ENCODE data around the gene EFCAB6. TPM values are rescaled to one million over a fixed set of nuclear protein-coding genes. Genes with fewer than 3 reads are reported as not detected.

The EFCAB6 gene
- polyA plus RNA-seq, 2 of the 4 experiments (the other 2 are of a cell fraction) = 0.46 to 1.2 TPM

GRCh38 chr22:43772831-43773230, 39.3 kb downstream of the EFCAB6 start:
- TF ChIP-seq NR3C1 (IDR thresholded peaks at IDR 0.05) (no peak), ATOH8 (CRISPR knock-in tag; IDR thresholded peaks at IDR 0.05; ENCODE audit: low read depth) (no peak), MYC (IDR thresholded peaks at IDR 0.05; ENCODE audit: borderline replicate concordance, low read length) (no peak), ZSCAN20 (CRISPR knock-in tag; IDR thresholded peaks at IDR 0.05) (no peak), CBX8 (IDR thresholded peaks at IDR 0.05) (no peak), CBX2 (IDR thresholded peaks at IDR 0.05; ENCODE audit: borderline replicate concordance, low read depth) (no peak), RNF2 (IDR thresholded peaks at IDR 0.05; ENCODE audit: borderline replicate concordance, low read depth) (no peak), HOXB5 (CRISPR knock-in tag; IDR thresholded peaks at IDR 0.05) (no peak), JUN (IDR thresholded peaks at IDR 0.05) (no peak), GATA3 (IDR thresholded peaks at IDR 0.05; ENCODE audit: borderline replicate concordance) (no peak), HDAC2 (IDR thresholded peaks at IDR 0.05) (no peak), KDM1A (IDR thresholded peaks at IDR 0.05; ENCODE audit: low read depth) (no peak), SREBF2 (IDR thresholded peaks at IDR 0.05) (no peak), RFX5 (IDR thresholded peaks at IDR 0.05) (no peak), POLR2A (IDR thresholded peaks at IDR 0.05; ENCODE audit: low read length) (no peak), NPAS2 (CRISPR knock-in tag; IDR thresholded peaks at IDR 0.05; ENCODE audit: borderline replicate concordance) (no peak), EP300 (IDR thresholded peaks at IDR 0.05) (no peak)
- TF ChIP-seq, protein P1, sequence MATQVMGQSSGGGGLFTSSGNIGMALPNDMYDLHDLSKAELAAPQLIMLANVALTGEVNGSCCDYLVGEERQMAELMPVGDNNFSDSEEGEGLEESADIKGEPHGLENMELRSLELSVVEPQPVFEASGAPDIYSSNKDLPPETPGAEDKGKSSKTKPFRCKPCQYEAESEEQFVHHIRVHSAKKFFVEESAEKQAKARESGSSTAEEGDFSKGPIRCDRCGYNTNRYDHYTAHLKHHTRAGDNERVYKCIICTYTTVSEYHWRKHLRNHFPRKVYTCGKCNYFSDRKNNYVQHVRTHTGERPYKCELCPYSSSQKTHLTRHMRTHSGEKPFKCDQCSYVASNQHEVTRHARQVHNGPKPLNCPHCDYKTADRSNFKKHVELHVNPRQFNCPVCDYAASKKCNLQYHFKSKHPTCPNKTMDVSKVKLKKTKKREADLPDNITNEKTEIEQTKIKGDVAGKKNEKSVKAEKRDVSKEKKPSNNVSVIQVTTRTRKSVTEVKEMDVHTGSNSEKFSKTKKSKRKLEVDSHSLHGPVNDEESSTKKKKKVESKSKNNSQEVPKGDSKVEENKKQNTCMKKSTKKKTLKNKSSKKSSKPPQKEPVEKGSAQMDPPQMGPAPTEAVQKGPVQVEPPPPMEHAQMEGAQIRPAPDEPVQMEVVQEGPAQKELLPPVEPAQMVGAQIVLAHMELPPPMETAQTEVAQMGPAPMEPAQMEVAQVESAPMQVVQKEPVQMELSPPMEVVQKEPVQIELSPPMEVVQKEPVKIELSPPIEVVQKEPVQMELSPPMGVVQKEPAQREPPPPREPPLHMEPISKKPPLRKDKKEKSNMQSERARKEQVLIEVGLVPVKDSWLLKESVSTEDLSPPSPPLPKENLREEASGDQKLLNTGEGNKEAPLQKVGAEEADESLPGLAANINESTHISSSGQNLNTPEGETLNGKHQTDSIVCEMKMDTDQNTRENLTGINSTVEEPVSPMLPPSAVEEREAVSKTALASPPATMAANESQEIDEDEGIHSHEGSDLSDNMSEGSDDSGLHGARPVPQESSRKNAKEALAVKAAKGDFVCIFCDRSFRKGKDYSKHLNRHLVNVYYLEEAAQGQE (IDR thresholded peaks at IDR 0.05) = no peak
- TF ChIP-seq, protein P2, sequence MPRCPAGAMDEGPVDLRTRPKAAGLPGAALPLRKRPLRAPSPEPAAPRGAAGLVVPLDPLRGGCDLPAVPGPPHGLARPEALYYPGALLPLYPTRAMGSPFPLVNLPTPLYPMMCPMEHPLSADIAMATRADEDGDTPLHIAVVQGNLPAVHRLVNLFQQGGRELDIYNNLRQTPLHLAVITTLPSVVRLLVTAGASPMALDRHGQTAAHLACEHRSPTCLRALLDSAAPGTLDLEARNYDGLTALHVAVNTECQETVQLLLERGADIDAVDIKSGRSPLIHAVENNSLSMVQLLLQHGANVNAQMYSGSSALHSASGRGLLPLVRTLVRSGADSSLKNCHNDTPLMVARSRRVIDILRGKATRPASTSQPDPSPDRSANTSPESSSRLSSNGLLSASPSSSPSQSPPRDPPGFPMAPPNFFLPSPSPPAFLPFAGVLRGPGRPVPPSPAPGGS (IDR thresholded peaks at IDR 0.05) = no peak
- TF ChIP-seq, protein P3, sequence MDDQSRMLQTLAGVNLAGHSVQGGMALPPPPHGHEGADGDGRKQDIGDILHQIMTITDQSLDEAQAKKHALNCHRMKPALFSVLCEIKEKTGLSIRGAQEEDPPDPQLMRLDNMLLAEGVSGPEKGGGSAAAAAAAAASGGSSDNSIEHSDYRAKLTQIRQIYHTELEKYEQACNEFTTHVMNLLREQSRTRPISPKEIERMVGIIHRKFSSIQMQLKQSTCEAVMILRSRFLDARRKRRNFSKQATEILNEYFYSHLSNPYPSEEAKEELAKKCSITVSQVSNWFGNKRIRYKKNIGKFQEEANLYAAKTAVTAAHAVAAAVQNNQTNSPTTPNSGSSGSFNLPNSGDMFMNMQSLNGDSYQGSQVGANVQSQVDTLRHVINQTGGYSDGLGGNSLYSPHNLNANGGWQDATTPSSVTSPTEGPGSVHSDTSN (IDR thresholded peaks at IDR 0.05) = no peak
- POLR2A ChIA-PET = no interaction called here
- H3K27ac ChIP-seq = no peak overlapping the region
- CTCF ChIA-PET = no interaction called here
- DNase-seq (ENCODE audit: low read depth in 1 of 2, low spot score in 1 of 2) = no peak
- FAIRE-seq = no peak
- no peak overlapping the region for H3K4me3 ChIP-seq
- 81% methylated on average over 6 of the region's 6 CpGs for WGBS (ENCODE audit: missing lambda C conversion rate)
- ATAC-seq = no peak
- H3K9me3 ChIP-seq = no peaks in the 10 kb centered on the region
- no peaks in the 10 kb centered on the region for H3K4me1 ChIP-seq
- no peak overlapping the region for H3K4me2 ChIP-seq

DNA sequence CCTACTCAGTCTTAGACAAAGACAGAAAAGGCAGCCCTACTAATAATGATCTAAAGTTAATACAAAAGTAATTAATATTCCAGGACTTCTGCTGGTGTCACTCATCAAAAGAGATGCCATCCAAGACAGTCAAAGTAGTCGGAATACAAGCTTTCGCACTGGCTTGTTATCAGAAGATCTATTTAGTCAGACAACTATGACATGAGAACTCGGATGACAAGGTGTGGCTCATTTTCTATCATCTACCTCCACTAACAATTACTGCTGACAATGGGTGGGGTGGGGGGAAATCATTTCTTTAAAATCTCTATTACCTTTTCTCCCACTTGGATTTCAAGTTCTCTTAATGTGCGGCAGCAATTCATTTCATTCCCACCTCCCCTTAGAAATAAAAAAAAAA, 56.7 kb downstream of the EFCAB6 start:
- TF ChIP-seq GATA3 (IDR thresholded peaks at IDR 0.05; ENCODE audit: borderline replicate concordance) (no peak), POLR2A (IDR thresholded peaks at IDR 0.05; ENCODE audit: low read length) (no peak), BHLHE40 (IDR thresholded peaks at IDR 0.05; ENCODE audit: low read depth, low read length) (no peak), TFCP2L1 (CRISPR knock-in tag; IDR thresholded peaks at IDR 0.05) (no peak), RFX5 (IDR thresholded peaks at IDR 0.05) (no peak), HOXB5 (CRISPR knock-in tag; IDR thresholded peaks at IDR 0.05) (no peak), HOXA7 (CRISPR knock-in tag; IDR thresholded peaks at IDR 0.05) (no peak), CEBPB (IDR thresholded peaks at IDR 0.05) (no peak), ZNF302 (CRISPR knock-in tag; IDR thresholded peaks at IDR 0.05) (no peak), EHF (CRISPR knock-in tag; IDR thresholded peaks at IDR 0.05) (no peak), RAD21 (conservative IDR thresholded peaks at IDR 0.05 in 1 of 2, IDR thresholded peaks at IDR 0.05 in 1 of 2) (no peak), USF2 (IDR thresholded peaks at IDR 0.05) (no peak), MAFK (IDR thresholded peaks at IDR 0.05; ENCODE audit: partially characterized antibody) (no peak), EP300 (IDR thresholded peaks at IDR 0.05) (no peak), KDM1A (IDR thresholded peaks at IDR 0.05; ENCODE audit: low read depth) (no peak), NFE2L2 (conservative IDR thresholded peaks at IDR 0.05; ENCODE audit: low read length) (no peak), MYC (IDR thresholded peaks at IDR 0.05; ENCODE audit: borderline replicate concordance, low read length) (no peak), JUNB (IDR thresholded peaks at IDR 0.05) (no peak), FOSL2 (IDR thresholded peaks at IDR 0.05) (no peak), FOSL2 (CRISPR knock-in tag; IDR thresholded peaks at IDR 0.05) (no peak), SMC3 (IDR thresholded peaks at IDR 0.05) (no peak)
- no peak for DNase-seq (ENCODE audit: low read depth in 1 of 2, low spot score in 1 of 2)
- 80% methylated on average over 4 of the region's 4 CpGs for WGBS (ENCODE audit: missing lambda C conversion rate)
- POLR2A ChIA-PET = no interaction called here
- no peak overlapping the region for H3K27ac ChIP-seq
- CTCF ChIA-PET = interaction anchor here (0.6 kb wide), 1 partner anchor 16 kb away, joined by 3 read pairs; no protein-coding TSS in a partner anchor
- H3K4me3 ChIP-seq = no peak overlapping the region
- no peak for ATAC-seq
- no peaks in the 10 kb centered on the region for H3K9me3 ChIP-seq
- no peaks in the 10 kb centered on the region for H3K4me1 ChIP-seq
- no peak overlapping the region for H3K4me2 ChIP-seq
- FAIRE-seq = no peak
